ENCODE data around the gene HECW1. TPM values are rescaled to one million over a fixed set of nuclear protein-coding genes. Genes with fewer than 3 reads are reported as not detected.

Gene HECW1
- total and polyA plus RNA-seq, 2 of the 8 experiments (the other 6 are each of a cell fraction or from before 2014, with no cell fraction given): 2.9 to 12.7 TPM

DNA sequence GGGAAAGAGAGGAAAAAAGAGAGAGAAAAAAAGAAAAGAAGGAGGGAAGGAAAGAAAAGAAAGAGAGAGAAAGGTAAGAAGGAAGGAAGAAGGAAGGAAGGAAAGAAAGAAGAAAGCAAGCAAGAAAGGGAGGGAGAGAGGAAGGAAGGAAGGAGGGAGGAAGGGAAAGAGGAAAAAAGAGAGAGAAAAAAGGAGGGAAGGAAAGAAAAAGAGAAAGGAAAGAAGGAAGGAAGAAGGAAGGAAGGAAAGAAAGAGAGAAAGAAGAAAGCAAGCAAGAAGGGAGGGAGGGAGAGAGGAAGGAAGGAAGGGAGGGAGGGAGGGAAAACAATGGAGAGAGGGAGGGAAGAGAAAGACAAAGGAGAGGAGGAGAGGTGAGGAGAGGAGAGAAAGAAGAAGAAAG is 135.3 kb downstream of the HECW1 start (continued):
- TF ChIP-seq FOSL1 (IDR thresholded peaks at IDR 0.05; ENCODE audit: insufficient read depth, low read depth, low read length) (no peak), ATF2 (IDR thresholded peaks at IDR 0.05; ENCODE audit: low read length) (no peak), YY1 (IDR thresholded peaks at IDR 0.05; ENCODE audit: low read depth, low read length) (no peak), RFX5 (IDR thresholded peaks at IDR 0.05; ENCODE audit: borderline replicate concordance, low read depth, low read length) (no peak), TAF1 (IDR thresholded peaks at IDR 0.05; ENCODE audit: low read depth, low read length) (no peak), HDAC6 (IDR thresholded peaks at IDR 0.05; ENCODE audit: low read depth, low read length) (no peak), SIRT6 (IDR thresholded peaks at IDR 0.05; ENCODE audit: low read length) (no peak)

All from H1 (cell line).